LNCaP clone FGC (cell line): ENCODE data around the gene CRYBA2.

ENCODE experiments used
- DNase-seq: peaks from one replicate; pipeline ENCODE4 v3.0.0-alpha.2; 2011; ENCODE audit warnings: low read depth
- H3K4me3 ChIP-seq: 2 replicates; pipeline ENCODE4 v1.5.1; 2011; ENCODE audit warnings: mild to moderate bottlenecking, low read depth, low read length, control low read depth
- TF ChIP-seq, protein P1 (sequence below): IDR thresholded peaks from 2 replicates; pipeline ENCODE4 v1.5.1; 2012; ENCODE audit warnings: mild to moderate bottlenecking; ENCODE audit not compliant: control insufficient read depth, insufficient read depth; ENCODE audit errors: extremely low read depth

Gene CRYBA2

DNA sequence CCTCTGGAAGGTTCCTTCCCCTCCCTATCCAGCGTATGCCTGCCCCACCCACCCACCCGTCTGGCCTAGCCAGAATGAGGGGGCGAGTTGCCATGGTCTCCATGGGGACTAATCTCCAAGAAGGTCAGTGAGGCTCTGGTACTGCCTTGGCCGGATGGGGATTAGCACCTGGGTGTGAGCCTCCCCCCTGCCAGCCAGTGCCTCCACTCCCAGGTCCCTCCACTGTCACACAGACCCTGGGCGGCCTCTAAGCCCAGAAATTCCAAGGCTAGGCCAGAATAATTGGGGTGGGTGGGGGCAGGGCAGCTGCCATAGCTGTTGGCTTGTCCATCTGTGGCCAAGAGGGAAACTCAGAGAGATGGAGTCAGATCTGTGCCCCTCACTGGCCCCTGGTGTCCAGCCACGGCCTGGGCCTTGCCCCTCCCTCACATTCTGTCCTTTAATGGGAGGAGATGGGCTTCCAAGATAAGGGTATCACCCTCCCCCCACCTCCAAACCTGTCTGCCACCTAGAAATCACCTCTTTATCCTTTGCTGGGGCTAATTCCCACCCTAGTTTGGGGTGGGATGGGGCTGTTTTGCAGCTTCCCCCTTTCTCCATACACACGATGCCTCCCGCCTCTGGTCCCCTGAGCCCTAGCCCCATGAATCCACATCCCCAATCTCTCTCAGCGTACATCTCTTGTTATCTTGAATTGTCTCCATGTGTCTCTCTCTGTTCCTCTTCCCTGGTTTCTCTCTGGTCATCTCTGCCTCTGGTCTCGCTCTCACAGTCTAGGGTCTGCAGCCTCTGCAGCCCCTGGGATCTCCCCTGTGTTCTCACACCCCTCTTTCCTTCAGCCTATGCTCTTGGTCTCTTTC lies 6.0 kb upstream of the CRYBA2 start:
- no peak for DNase-seq
- TF ChIP-seq, protein P1, sequence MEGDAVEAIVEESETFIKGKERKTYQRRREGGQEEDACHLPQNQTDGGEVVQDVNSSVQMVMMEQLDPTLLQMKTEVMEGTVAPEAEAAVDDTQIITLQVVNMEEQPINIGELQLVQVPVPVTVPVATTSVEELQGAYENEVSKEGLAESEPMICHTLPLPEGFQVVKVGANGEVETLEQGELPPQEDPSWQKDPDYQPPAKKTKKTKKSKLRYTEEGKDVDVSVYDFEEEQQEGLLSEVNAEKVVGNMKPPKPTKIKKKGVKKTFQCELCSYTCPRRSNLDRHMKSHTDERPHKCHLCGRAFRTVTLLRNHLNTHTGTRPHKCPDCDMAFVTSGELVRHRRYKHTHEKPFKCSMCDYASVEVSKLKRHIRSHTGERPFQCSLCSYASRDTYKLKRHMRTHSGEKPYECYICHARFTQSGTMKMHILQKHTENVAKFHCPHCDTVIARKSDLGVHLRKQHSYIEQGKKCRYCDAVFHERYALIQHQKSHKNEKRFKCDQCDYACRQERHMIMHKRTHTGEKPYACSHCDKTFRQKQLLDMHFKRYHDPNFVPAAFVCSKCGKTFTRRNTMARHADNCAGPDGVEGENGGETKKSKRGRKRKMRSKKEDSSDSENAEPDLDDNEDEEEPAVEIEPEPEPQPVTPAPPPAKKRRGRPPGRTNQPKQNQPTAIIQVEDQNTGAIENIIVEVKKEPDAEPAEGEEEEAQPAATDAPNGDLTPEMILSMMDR = no peak
- H3K4me3 ChIP-seq = no peak overlapping the region

GRCh38 chr2:218998414-218999002 lies 5.3 kb upstream of the CRYBA2 start:
- DNase-seq = no peak
- TF ChIP-seq, protein P1 = no peak
- H3K4me3 ChIP-seq = no peak overlapping the region

GRCh38 chr2:218997731-218998130 lies 4.5 kb upstream of the CRYBA2 start:
- no peak overlapping the region for H3K4me3 ChIP-seq
- TF ChIP-seq, protein P1 = no peak
- no peak for DNase-seq

- H3K4me3 ChIP-seq = peak overlapping the region; percentile 54; the same call in 1 of the 2 replicates
- no peak for DNase-seq
- TF ChIP-seq, protein P1 = no peak
Measured at GRCh38 chr2:218996937-218997336, 3.7 kb upstream of the CRYBA2 start.

DNA sequence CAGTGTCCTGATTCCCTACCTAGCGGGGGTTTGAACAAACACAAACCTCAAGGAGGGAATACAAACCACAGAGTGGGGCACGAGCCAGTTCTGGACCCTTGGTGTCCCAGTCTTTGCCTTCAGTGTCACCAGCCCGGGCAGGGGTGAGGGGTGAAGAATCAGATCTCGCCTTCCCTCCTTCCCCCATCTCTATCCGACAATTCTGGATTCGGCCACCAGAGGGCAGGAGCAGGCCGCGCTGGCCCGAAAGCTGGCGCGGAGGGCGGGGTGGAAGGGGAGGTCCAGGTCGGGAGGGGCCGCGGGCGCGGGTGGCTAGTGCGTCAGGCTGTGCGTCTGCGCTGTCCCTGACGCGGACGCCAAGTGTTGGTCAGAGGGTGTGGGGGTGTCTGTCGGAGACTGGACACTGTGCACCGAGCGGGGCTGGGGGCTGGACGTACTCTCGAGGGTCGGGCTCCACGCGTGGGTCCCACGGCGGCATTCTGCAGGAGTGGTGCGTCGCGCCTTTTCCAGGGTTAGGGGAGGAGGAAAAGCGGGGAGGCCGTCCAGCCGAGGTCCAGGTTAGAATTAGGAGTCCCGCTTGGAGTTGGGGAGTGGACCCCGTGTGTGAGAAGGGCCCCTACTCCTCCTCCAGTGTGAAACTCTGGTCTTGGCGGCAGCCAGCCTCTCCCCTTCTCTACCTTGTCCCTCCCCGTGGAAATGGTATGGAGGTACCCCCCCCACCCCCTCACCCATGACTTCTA lies 2.9 kb upstream of the CRYBA2 start:
- TF ChIP-seq, protein P1 = peak; percentile 96
- peak overlapping the region; percentile 54 for H3K4me3 ChIP-seq
- DNase-seq = no peak

DNA sequence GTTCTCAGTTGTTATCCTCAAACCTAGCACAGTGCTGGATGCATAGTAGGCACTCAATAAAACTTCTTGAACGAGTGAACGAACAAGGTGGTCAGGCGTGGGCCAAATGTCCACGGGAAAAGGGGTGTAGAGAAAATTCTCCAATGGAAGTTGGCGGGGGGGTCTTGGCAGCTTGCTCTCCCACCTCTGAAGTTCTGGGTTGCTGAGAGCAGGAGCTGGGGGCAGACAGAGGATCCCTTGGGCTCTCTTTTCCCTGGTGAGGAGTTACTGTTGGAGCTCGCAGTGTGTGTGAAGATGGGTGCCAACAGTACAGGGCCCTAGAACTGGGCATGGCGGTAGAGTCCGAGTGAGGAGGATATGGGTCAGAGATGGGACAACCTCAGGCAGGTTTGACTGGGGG lies 2.3 kb upstream of the CRYBA2 start:
- H3K4me3 ChIP-seq = no peak overlapping the region
- DNase-seq = no peak
- TF ChIP-seq, protein P1 = no peak
